A549 (cell line): Measurements from ENCODE around the gene CACUL1.

Experiments used
- CTCF ChIP-seq: fragments of >200 bp; sonication (Bioruptor Twin); formaldehyde crosslinking; IDR thresholded peaks from 3 replicates; pipeline ENCODE4 v1.5.1; 2016
- HOXB13 ChIP-seq: fragments of 250-450 bp; sonication (Bioruptor Pico); IDR thresholded peaks from 2 replicates; pipeline ENCODE4 v1.5.0; 2020; ENCODE audit warnings: low read depth, mild to moderate bottlenecking, moderate library complexity
- POLR2A ChIP-seq: IDR thresholded peaks from 2 replicates; pipeline ENCODE4 v1.6.1; 2012; ENCODE audit warnings: mild to moderate bottlenecking, low read length

- TF ChIP-seq POLR2A (no peak), HOXB13 (CRISPR knock-in tag) (no peak), CTCF (no peak)
Measured at GRCh38 chr10:118635674-118636402, 118.9 kb downstream of the CACUL1 start.
